ELF-1 (cell line): ENCODE results near the gene FGF10.

ENCODE experiments used
- DNase-seq: peaks from one replicate; pipeline ENCODE4 v3.0.0-alpha.2; 2016; ENCODE audit warnings: low read depth, low spot score

Gene FGF10

GRCh38 chr5:44257653-44258365, 131.4 kb downstream of the FGF10 start:
- no peak for DNase-seq

DNA sequence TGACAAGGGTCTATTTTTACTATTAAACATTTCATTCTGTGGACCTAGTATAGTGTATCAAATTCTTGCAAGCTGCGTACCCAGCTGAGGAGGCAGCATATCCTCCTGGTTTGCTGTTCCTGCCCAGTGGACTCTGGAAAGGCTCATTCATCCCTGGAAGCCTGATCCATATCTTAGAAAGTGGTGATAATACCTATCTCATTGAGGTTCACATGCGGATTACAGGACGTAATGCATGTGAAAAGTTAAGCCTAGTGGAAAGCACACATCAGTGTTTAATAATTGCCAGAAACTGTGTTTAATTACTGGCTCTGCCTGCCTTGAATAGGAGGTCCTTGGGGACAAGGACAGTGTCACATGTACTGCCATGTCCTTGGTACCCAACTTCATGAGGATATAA, 132.0 kb downstream of the FGF10 start:
- DNase-seq = no peak
